Neural progenitor cell (in vitro differentiated cells): Measurements from ENCODE around the gene GCNT4.

Experiments used
- CTCF ChIP-seq: fragments of 200-600 bp; sonication (generic); IDR thresholded peaks from 2 replicates; pipeline ENCODE4 v1.5.1; 2017; ENCODE audit warnings: antibody characterized with exemption, mild to moderate bottlenecking
- EZH2 ChIP-seq: fragments of 200-600 bp; sonication (generic); IDR thresholded peaks from 2 replicates; pipeline ENCODE4 v1.6.1; 2017; ENCODE audit warnings: antibody characterized with exemption, mild to moderate bottlenecking, moderate library complexity
- EZH2phosphoT487 ChIP-seq: fragments of 200-600 bp; sonication (generic); IDR thresholded peaks from 2 replicates; pipeline ENCODE4 v1.6.1; 2017; ENCODE audit warnings: antibody characterized with exemption

GRCh38 chr5:75017971-75018370, 34.4 kb downstream of the GCNT4 start:
- TF ChIP-seq EZH2: no peak
- no peak for TF ChIP-seq CTCF
- no peak for TF ChIP-seq EZH2phosphoT487
